ENCODE measurements around the gene HDGF. TPM values are rescaled to one million over a fixed set of nuclear protein-coding genes. Genes with fewer than 3 reads are reported as not detected.

The HDGF gene
- total RNA-seq, 1 experiment from 2014 or later: 310 TPM

- H3K18ac ChIP-seq (ENCODE audit: insufficient read length, low read depth, low read length): no peak overlapping the region
- no peak for TF ChIP-seq CTCF (conservative IDR thresholded peaks at IDR 0.05)
- no peaks in the 10 kb centered on the region for H3K4me1 ChIP-seq (ENCODE audit: insufficient read depth, low read length)
- H3K23me2 ChIP-seq (ENCODE audit: insufficient read length, low read depth, low read length, poor library complexity, severe bottlenecking): no peaks in the 10 kb centered on the region
- H2AK5ac ChIP-seq (ENCODE audit: insufficient read length, low read length): no peak overlapping the region
- H2BK5ac ChIP-seq (ENCODE audit: insufficient read length, low read length): no peak overlapping the region
- H4K5ac ChIP-seq (ENCODE audit: insufficient read length, low read depth, low read length): no peak overlapping the region
- H3K9ac ChIP-seq (ENCODE audit: extremely low read depth, insufficient read length, low read length): no peak overlapping the region
- no peak overlapping the region for H3K27ac ChIP-seq (ENCODE audit: insufficient read length, low read depth, low read length)
- Mint-ChIP-seq H3K4me3 (no peak overlapping the region), H3K27me3 (ENCODE audit: low read depth) (no peaks in the 10 kb centered on the region), H3K27ac (no peak overlapping the region), H3K36me3 (ENCODE audit: insufficient read depth in 1 of 3, low read depth in 3 of 3) (peaks cover 41 to 89% (median 75%) of the 10 kb centered on the region in 3 experiments; a peak in 6 of 7 replicates), H3K4me1 (no peaks in the 10 kb centered on the region), H3K9me3 (no peaks in the 10 kb centered on the region)
- WGBS (ENCODE audit: extremely low coverage, insufficient read length, low lambda C conversion rate): no CpG with 5 or more reads among the region's 7 CpGs
- H2BK120ac ChIP-seq (ENCODE audit: low read depth, low read length, poor library complexity, severe bottlenecking): no peak overlapping the region
- H4K91ac ChIP-seq (ENCODE audit: insufficient read length, low read depth, low read length): no peak overlapping the region
- H2BK15ac ChIP-seq (ENCODE audit: low read depth, low read length): no peak overlapping the region
- H2BK20ac ChIP-seq (ENCODE audit: low read depth, low read length, poor library complexity, severe bottlenecking): no peak overlapping the region
- H3T11ph ChIP-seq (ENCODE audit: low read length): no peak overlapping the region
- no peaks in the 10 kb centered on the region for H3K79me1 ChIP-seq (ENCODE audit: insufficient read depth, low read depth, low read length, poor library complexity, severe bottlenecking)
- no peak overlapping the region for H3K4me2 ChIP-seq (ENCODE audit: insufficient read depth, insufficient read length, low read length)
- no peaks in the 10 kb centered on the region for H3K27me3 ChIP-seq (ENCODE audit: insufficient read depth, low read length)
- H3K4ac ChIP-seq (ENCODE audit: low read depth, low read length): no peak overlapping the region
- no peaks in the 10 kb centered on the region for H3K79me2 ChIP-seq (ENCODE audit: insufficient read depth, low read length)
- H2AFZ ChIP-seq (ENCODE audit: low read length): no peak overlapping the region
- H4K20me1 ChIP-seq (ENCODE audit: control insufficient read depth, insufficient read depth, insufficient read length): no peaks in the 10 kb centered on the region
- H3K14ac ChIP-seq (ENCODE audit: insufficient read depth, low read length): no peak overlapping the region
- no peak overlapping the region for H4K8ac ChIP-seq (replicated peaks; ENCODE audit: insufficient read length, low read depth, low read length)
- DNase-seq: no peak
- H3K23ac ChIP-seq (ENCODE audit: insufficient read length, low read depth, low read length): no peak overlapping the region
- H2BK12ac ChIP-seq (ENCODE audit: insufficient read length, low read depth, low read length): no peak overlapping the region
- H3K56ac ChIP-seq (ENCODE audit: insufficient read length, low read depth, low read length): no peak overlapping the region
- H3K9me3 ChIP-seq (ENCODE audit: control insufficient read depth, low read depth, low read length): no peaks in the 10 kb centered on the region
These were observed 44.3 kb upstream of the HDGF start for GRCh38 chr1:156795787-156796186.
